H1 (cell line): Measurements from ENCODE around the gene ACBD6. TPM values are rescaled to one million over a fixed set of nuclear protein-coding genes. Genes with fewer than 3 reads are reported as not detected.

Experiments used
- CTCF ChIA-PET: fragments of 300-600 bp; sonication (Branson Sonifier 250); formaldehyde crosslinking; loops from one replicate; lab custom pipeline; 2021; ENCODE audit not compliant: partially characterized antibody; lab: Charles Lee
- POLR2A ChIA-PET: fragments of 300-600 bp; sonication (Branson Sonifier 250); formaldehyde crosslinking; loops from one replicate; lab custom pipeline; 2021; ENCODE audit warnings: inconsistent platforms; ENCODE audit not compliant: partially characterized antibody; lab: Charles Lee
- DNase-seq, 2 experiments: peaks; one replicate each; pipeline versions ENCODE4 v3.0.0 to v3.0.0-alpha.2; 2010 to 2022; ENCODE audit warnings: low spot score in 2 of 2, low read depth in 1 of 2, mixed read lengths in 1 of 2
- FAIRE-seq: peaks from 2 replicates; lab custom pipeline; 2011; peaks lifted over from hg19 to GRCh38; lab: Jason Lieb, UNC
- H2AFZ ChIP-seq: 2 replicates; pipeline ENCODE4 v1.8.1; 2012; ENCODE audit warnings: low read length, inconsistent platforms
- H2AK5ac ChIP-seq: 2 replicates; pipeline ENCODE4 v1.6.1; 2013; ENCODE audit warnings: low read depth, low read length
- H2BK120ac ChIP-seq: replicated peaks from 2 replicates; pipeline ENCODE3; 2013; ENCODE audit warnings: low read depth, low read length, inconsistent platforms
- H2BK12ac ChIP-seq: 2 replicates; pipeline ENCODE4 v1.6.1; 2013; ENCODE audit warnings: low read depth, low read length
- H2BK15ac ChIP-seq: 2 replicates; pipeline ENCODE4 v1.6.1; 2013; ENCODE audit warnings: low read length
- H2BK20ac ChIP-seq: 2 replicates; pipeline ENCODE4 v1.6.1; 2013; ENCODE audit warnings: low read length
- H2BK5ac ChIP-seq: 2 replicates; pipeline ENCODE4 v1.6.1; 2013; ENCODE audit warnings: low read depth, low read length
- H3K14ac ChIP-seq: 2 replicates; pipeline ENCODE4 v1.6.1; 2013; ENCODE audit warnings: inconsistent platforms; ENCODE audit not compliant: insufficient read length
- H3K18ac ChIP-seq: 2 replicates; pipeline ENCODE4 v1.6.1; 2013; ENCODE audit warnings: low read length; ENCODE audit errors: extremely low read depth
- H3K23ac ChIP-seq: 2 replicates; pipeline ENCODE4 v1.6.1; 2013; ENCODE audit warnings: inconsistent platforms; ENCODE audit not compliant: insufficient read length
- H3K23me2 ChIP-seq: 2 replicates; pipeline ENCODE4 v1.6.1; 2013; ENCODE audit warnings: low read depth, low read length
- H3K27ac ChIP-seq: 2 replicates; pipeline ENCODE4 v1.6.1; 2011; ENCODE audit warnings: low read depth, low read length, inconsistent platforms
- H3K27me3 ChIP-seq, 4 experiments: replicated peaks in 1 of 4; 1 replicate in 1 of 4; 2 replicates in 3 of 4; pipeline versions ENCODE4 v1.6.1 to v1.8.1; 2011 to 2013; ENCODE audit warnings: low read length in 3 of 4, mild to moderate bottlenecking in 3 of 4, inconsistent platforms in 2 of 4, mixed read lengths in 2 of 4, moderate library complexity in 1 of 4; ENCODE audit not compliant: control insufficient read depth in 3 of 4, insufficient read depth in 3 of 4; ENCODE audit errors: extremely low read depth in 1 of 4
- H3K36me3 ChIP-seq, 4 experiments: 2 replicates each; pipeline versions ENCODE4 v1.6.1 to v1.8.1; 2011 to 2013; ENCODE audit warnings: mild to moderate bottlenecking in 4 of 4, low read length in 3 of 4, moderate library complexity in 2 of 4, control low read depth in 1 of 4, inconsistent platforms in 1 of 4; ENCODE audit not compliant: insufficient read depth in 4 of 4, control insufficient read depth in 2 of 4
- H3K4ac ChIP-seq: replicated peaks from 2 replicates; pipeline ENCODE3; 2013; ENCODE audit warnings: low read length, low read depth, mixed read lengths, inconsistent platforms; ENCODE audit not compliant: insufficient read length
- H3K4me1 ChIP-seq, 4 experiments: replicated peaks in 1 of 4; 1 replicate in 1 of 4; 2 replicates in 3 of 4; pipeline versions ENCODE4 v1.6.1 to v1.8.1; 2011 to 2013; ENCODE audit warnings: low read length in 3 of 4, inconsistent platforms in 2 of 4, mixed read lengths in 1 of 4; ENCODE audit not compliant: insufficient read depth in 4 of 4, control insufficient read depth in 3 of 4
- H3K4me2 ChIP-seq, 2 experiments: 2 replicates each; pipeline versions ENCODE4 v1.6.1 to v1.8.1; 2011 to 2013; ENCODE audit warnings: low read depth in 2 of 2, low read length in 2 of 2, control low read depth in 1 of 2, inconsistent platforms in 1 of 2, mild to moderate bottlenecking in 1 of 2; ENCODE audit not compliant: insufficient read depth in 1 of 2
- H3K4me3 ChIP-seq, 4 experiments: fragments of 200-600, 300-600 bp in 1 of 4; sonication (generic), shearing (Covaris generic), sonication (Bioruptor Twin) in 1 of 4; 2 replicates each; pipeline versions ENCODE4 v1.5.1 to v1.8.1; 2011 to 2016; ENCODE audit warnings: low read length in 4 of 4, low read depth in 3 of 4, control low read depth in 2 of 4, inconsistent platforms in 2 of 4, mild to moderate bottlenecking in 2 of 4, mixed read lengths in 1 of 4, moderate library complexity in 1 of 4; ENCODE audit not compliant: insufficient read depth in 2 of 4; ENCODE audit errors: extremely low read depth in 1 of 4
- H3K56ac ChIP-seq: replicated peaks from 2 replicates; pipeline ENCODE3; 2013; ENCODE audit warnings: low read depth, mild to moderate bottlenecking, mixed read lengths, low read length, inconsistent platforms; ENCODE audit not compliant: insufficient read length
- H3K79me1 ChIP-seq: 2 replicates; pipeline ENCODE4 v1.6.1; 2013; ENCODE audit warnings: low read depth, low read length, control low read depth
- H3K79me2 ChIP-seq, 2 experiments: 2 replicates each; pipeline versions ENCODE4 v1.6.1 to v1.8.1; 2012 to 2013; ENCODE audit warnings: low read length in 2 of 2, mild to moderate bottlenecking in 2 of 2, inconsistent platforms in 1 of 2; ENCODE audit not compliant: insufficient read depth in 2 of 2, control insufficient read depth in 1 of 2
- H3K9ac ChIP-seq, 4 experiments: replicated peaks in 1 of 4; 1 replicate in 1 of 4; 2 replicates in 3 of 4; pipeline versions ENCODE4 v1.6.1 to v1.8.1; 2011 to 2013; ENCODE audit warnings: low read depth in 3 of 4, low read length in 3 of 4, control low read depth in 2 of 4, mild to moderate bottlenecking in 2 of 4, moderate library complexity in 2 of 4, inconsistent platforms in 1 of 4; ENCODE audit errors: extremely low read depth in 1 of 4
- H3K9me3 ChIP-seq, 2 experiments: 2 replicates each; pipeline versions ENCODE4 v1.6.1 to v1.8.1; 2012 to 2013; ENCODE audit warnings: mild to moderate bottlenecking in 2 of 2, moderate library complexity in 2 of 2, control low read depth in 1 of 2, inconsistent platforms in 1 of 2, low read depth in 1 of 2, low read length in 1 of 2, mixed read lengths in 1 of 2; ENCODE audit not compliant: insufficient read depth in 2 of 2
- H4K20me1 ChIP-seq, 2 experiments: replicated peaks in 1 of 2; 2 replicates each; pipeline versions ENCODE3 to v1.8.1; 2011 to 2013; ENCODE audit warnings: inconsistent platforms in 2 of 2, low read length in 2 of 2, mild to moderate bottlenecking in 1 of 2; ENCODE audit not compliant: insufficient read depth in 2 of 2, control insufficient read depth in 1 of 2
- H4K5ac ChIP-seq: 2 replicates; pipeline ENCODE4 v1.6.1; 2013; ENCODE audit warnings: low read length, low read depth, mixed read lengths, inconsistent platforms; ENCODE audit not compliant: insufficient read length
- H4K8ac ChIP-seq: 2 replicates; pipeline ENCODE4 v1.8.0; 2013; ENCODE audit warnings: mild to moderate bottlenecking, moderate library complexity, low read length, inconsistent platforms; ENCODE audit not compliant: insufficient read depth; ENCODE audit errors: extremely low read depth
- H4K91ac ChIP-seq: replicated peaks from 2 replicates; pipeline ENCODE3; 2013; ENCODE audit warnings: low read length, mixed read lengths, inconsistent platforms; ENCODE audit not compliant: insufficient read length
- FOSL1 ChIP-seq: IDR thresholded peaks from 2 replicates; pipeline ENCODE4 v1.6.1; 2011; ENCODE audit warnings: mild to moderate bottlenecking, low read depth, low read length, moderate library complexity; ENCODE audit not compliant: insufficient read depth
- KDM5A ChIP-seq: fragments of 200-600 bp; IDR thresholded peaks from 2 replicates; pipeline ENCODE4 v1.7.1; 2012; ENCODE audit warnings: mild to moderate bottlenecking, low read length, inconsistent platforms, mixed read lengths
- SAP30 ChIP-seq: fragments of 300-600 bp; sonication (generic); IDR thresholded peaks from 2 replicates; pipeline ENCODE4 v1.7.1; 2012; ENCODE audit warnings: low read length, moderate library complexity, mild to moderate bottlenecking, inconsistent platforms; ENCODE audit not compliant: insufficient read depth, insufficient replicate concordance
- SP2 ChIP-seq: IDR thresholded peaks from 2 replicates; pipeline ENCODE4 v1.6.1; 2012; ENCODE audit warnings: mild to moderate bottlenecking, low read length, inconsistent platforms
- TEAD4 ChIP-seq: IDR thresholded peaks from 2 replicates; pipeline ENCODE4 v1.6.1; 2012; ENCODE audit warnings: low read depth, low read length, inconsistent platforms, mixed read lengths
- YY1 ChIP-seq: IDR thresholded peaks from 2 replicates; pipeline ENCODE4 v1.6.1; 2011; ENCODE audit warnings: low read depth, mild to moderate bottlenecking, low read length
- WGBS, 2 experiments: shearing (Covaris generic) in 1 of 2; methylation state at CpG; one replicate each; pipeline versions ENCODE4 v1.1.6 to v1.1.7; 2013 to 2015; ENCODE audit warnings: low lambda C conversion rate in 2 of 2, mixed read lengths in 2 of 2, inconsistent platforms in 1 of 2, low coverage in 1 of 2, missing lambda C conversion rate in 1 of 2; ENCODE audit not compliant: insufficient replicate concordance in 2 of 2, insufficient coverage in 1 of 2, insufficient read length in 1 of 2; ENCODE audit errors: extremely low coverage in 1 of 2, missing lambda C conversion rate in 1 of 2; 5-methylcytosine and 5-hydroxymethylcytosine counted together
- polyA plus RNA-seq, 7 experiments: library from polyadenylated mRNA; depleted of rRNA in 3 of 7; stranded (reverse) in 5 of 7; unstranded in 2 of 7; fragments of >200 nt in 5 of 7; fragments of 200-250 nt in 2 of 7; gene quantifications; 1 replicate in 5 of 7; 2 replicates in 1 of 7; 4 replicates in 1 of 7; pipeline versions ENCODE4 v1.2.1 to v1.2.3, GENCODE V29; 2011 to 2013; ENCODE audit warnings: missing spikeins in 2 of 7, mixed read lengths in 2 of 7
- total RNA-seq: library from RNA; stranded (reverse); fragmentation: NEBNext Ultra II Directional; extraction: Animal tissue kit (Norgen Biotek cat#: 25700); gene quantifications from 2 replicates; pipeline ENCODE4 v1.2.1, GENCODE V29; 2021
- TF ChIP-seq, protein P1 (sequence below): IDR thresholded peaks from 2 replicates; pipeline ENCODE4 v1.6.1; 2012; ENCODE audit warnings: low read length, inconsistent platforms
- TF ChIP-seq, protein P2 (sequence below): IDR thresholded peaks from 2 replicates; pipeline ENCODE4 v1.6.1; 2011; ENCODE audit warnings: low read depth, mild to moderate bottlenecking, low read length; ENCODE audit not compliant: insufficient read depth

The ACBD6 gene
- total and polyA plus RNA-seq, 2 of the 8 experiments (the other 6 are each of a cell fraction or from before 2014, with no cell fraction given), result 52.0 to 67.7 TPM

DNA sequence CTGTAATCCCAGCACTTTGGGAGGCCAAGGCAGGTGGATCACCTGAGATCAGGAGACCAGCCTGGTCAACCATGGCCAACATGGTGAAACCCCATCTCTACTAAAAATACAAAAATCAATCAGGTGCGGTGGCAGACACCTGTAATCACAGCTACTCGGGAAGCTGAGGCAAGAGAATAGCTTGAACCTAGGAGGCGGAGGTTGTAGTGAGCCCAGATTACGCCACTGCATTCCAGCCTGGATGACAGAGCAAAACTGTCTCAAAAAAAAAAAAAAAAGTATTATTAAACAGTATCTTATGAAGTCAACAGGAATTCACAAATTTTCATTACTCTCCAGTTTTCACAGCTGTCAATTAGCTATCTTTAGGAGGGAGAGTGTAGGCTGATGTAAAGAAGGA, 3.8 kb downstream of the ACBD6 start:
- H3K18ac ChIP-seq, result no peak overlapping the region
- no peak overlapping the region for H3K56ac ChIP-seq
- H3K79me1 ChIP-seq, result no peaks in the 10 kb centered on the region
- H3K14ac ChIP-seq, result no peak overlapping the region
- no peak overlapping the region for H2BK120ac ChIP-seq
- H4K8ac ChIP-seq, result no peak overlapping the region
- H3K9me3 ChIP-seq, result no peaks in the 10 kb centered on the region
- H3K36me3 ChIP-seq, result peaks cover 0 to 24% (median 3%) of the 10 kb centered on the region in 4 experiments; a peak in 3 of 8 replicates
- no peak overlapping the region for H2BK12ac ChIP-seq
- peaks cover 0 to 4% (median 0%) of the 10 kb centered on the region in 4 experiments; a peak in 2 of 7 replicates for H3K27me3 ChIP-seq
- H2AFZ ChIP-seq, result no peak overlapping the region
- no peak overlapping the region for H2BK5ac ChIP-seq
- no peak overlapping the region for H3K4me2 ChIP-seq
- peaks cover 0 to 4% (median 1%) of the 10 kb centered on the region in 4 experiments; a peak in 2 of 7 replicates for H3K4me1 ChIP-seq
- H2BK20ac ChIP-seq, result no peak overlapping the region
- WGBS, 2 experiments, result 92% methylated on average over 4 of the region's 4 CpGs; no CpG with 5 or more reads in 1 of the 2 experiments
- H3K23me2 ChIP-seq, result peaks cover 8% of the 10 kb centered on the region; the same call in 1 of the 2 replicates
- no peak overlapping the region for H3K27ac ChIP-seq
- POLR2A ChIA-PET, result interaction anchor here (1.1 kb wide), 1 partner anchor 10 kb away, joined by 3 read pairs; no protein-coding TSS in a partner anchor
- DNase-seq (no peak), FAIRE-seq (no peak)
- H2AK5ac ChIP-seq, result no peak overlapping the region
- H3K4me3 ChIP-seq, result no peak overlapping the region
- H2BK15ac ChIP-seq, result no peak overlapping the region
- no peak for TF ChIP-seq SP2
- TF ChIP-seq TEAD4, result no peak
- TF ChIP-seq SAP30, result no peak
- TF ChIP-seq YY1, result no peak
- TF ChIP-seq KDM5A, result no peak
- TF ChIP-seq, protein P1, sequence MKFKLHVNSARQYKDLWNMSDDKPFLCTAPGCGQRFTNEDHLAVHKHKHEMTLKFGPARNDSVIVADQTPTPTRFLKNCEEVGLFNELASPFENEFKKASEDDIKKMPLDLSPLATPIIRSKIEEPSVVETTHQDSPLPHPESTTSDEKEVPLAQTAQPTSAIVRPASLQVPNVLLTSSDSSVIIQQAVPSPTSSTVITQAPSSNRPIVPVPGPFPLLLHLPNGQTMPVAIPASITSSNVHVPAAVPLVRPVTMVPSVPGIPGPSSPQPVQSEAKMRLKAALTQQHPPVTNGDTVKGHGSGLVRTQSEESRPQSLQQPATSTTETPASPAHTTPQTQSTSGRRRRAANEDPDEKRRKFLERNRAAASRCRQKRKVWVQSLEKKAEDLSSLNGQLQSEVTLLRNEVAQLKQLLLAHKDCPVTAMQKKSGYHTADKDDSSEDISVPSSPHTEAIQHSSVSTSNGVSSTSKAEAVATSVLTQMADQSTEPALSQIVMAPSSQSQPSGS, result no peak
- TF ChIP-seq FOSL1, result no peak
- TF ChIP-seq, protein P2, sequence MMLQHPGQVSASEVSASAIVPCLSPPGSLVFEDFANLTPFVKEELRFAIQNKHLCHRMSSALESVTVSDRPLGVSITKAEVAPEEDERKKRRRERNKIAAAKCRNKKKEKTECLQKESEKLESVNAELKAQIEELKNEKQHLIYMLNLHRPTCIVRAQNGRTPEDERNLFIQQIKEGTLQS, result no peak
- CTCF ChIA-PET, result interaction anchor here (0.6 to 1.6 kb wide), 2 partner anchors 13 to 16 kb away, joined by 4 read pairs; no protein-coding TSS in a partner anchor
- H3K4ac ChIP-seq, result no peak overlapping the region
- H3K9ac ChIP-seq, result no peak overlapping the region
- peaks cover 1 to 2% of the 10 kb centered on the region in 2 experiments for H4K20me1 ChIP-seq
- H4K5ac ChIP-seq, result no peak overlapping the region
- no peak overlapping the region for H4K91ac ChIP-seq
- peaks cover 2 to 50% of the 10 kb centered on the region in 2 experiments; a peak in 3 of 4 replicates for H3K79me2 ChIP-seq
- H3K23ac ChIP-seq, result no peak overlapping the region
